Colonic mucosa (tissue), 4 donors: ENCODE results near the gene NT5C3A. TPM values are rescaled to one million over a fixed set of nuclear protein-coding genes. Genes with fewer than 3 reads are reported as not detected.

ENCODE experiments used
- DNase-seq: peaks from one replicate; pipeline ENCODE4 v3.0.0-alpha.2; 2020
- H3K27ac ChIP-seq: fragments of 200-600 bp; one replicate; pipeline ENCODE4 v1.8.0; 2021
- H3K27me3 ChIP-seq: fragments of 200-600 bp; one replicate; pipeline ENCODE4 v1.8.0; 2021
- H3K36me3 ChIP-seq: fragments of 200-600 bp; one replicate; pipeline ENCODE4 v1.8.0; 2021
- H3K4me1 ChIP-seq: fragments of 200-600 bp; one replicate; pipeline ENCODE4 v1.8.0; 2021; ENCODE audit warnings: mild to moderate bottlenecking
- H3K4me3 ChIP-seq: fragments of 200-600 bp; one replicate; pipeline ENCODE4 v1.8.0; 2021
- H3K9ac ChIP-seq, 2 donors: one replicate each; pipeline ENCODE4 v1.7.0; 2013; ENCODE audit warnings: control low read depth in 2 of 2, low read depth in 2 of 2, low read length in 2 of 2
- H3K9me3 ChIP-seq: fragments of 200-600 bp; one replicate; pipeline ENCODE4 v1.8.0; 2021
- intact Hi-C: fragments of 100-400 bp; cut with DNase I; formaldehyde crosslinking; loops from one replicate; pipeline ENCODE4 v1.14.1; 2022
- total RNA-seq, 2 donors: library from RNA; stranded (reverse); fragmentation: NEBNext Ultra II Directional in 1 of 2; extraction: Animal tissue kit (Norgen Biotek cat#: 25700) in 1 of 2; gene quantifications; one replicate each; pipeline ENCODE4 v1.2.1, GENCODE V29; 2021
- TF ChIP-seq, protein P1 (sequence below): fragments of 200-600 bp; IDR thresholded peaks from one replicate; pipeline ENCODE4 v1.8.0; 2022; ENCODE audit warnings: antibody characterized with exemption, mild to moderate bottlenecking
- donor health status: healthy.
- donor health status: DM: no; HTN: no; CAD: no.
- donor health status: DM: no; HTN: no; CAD: no.

Gene NT5C3A
- total RNA-seq, 2 donors from 2014 or later, result 53.9 to 104 TPM

DNA sequence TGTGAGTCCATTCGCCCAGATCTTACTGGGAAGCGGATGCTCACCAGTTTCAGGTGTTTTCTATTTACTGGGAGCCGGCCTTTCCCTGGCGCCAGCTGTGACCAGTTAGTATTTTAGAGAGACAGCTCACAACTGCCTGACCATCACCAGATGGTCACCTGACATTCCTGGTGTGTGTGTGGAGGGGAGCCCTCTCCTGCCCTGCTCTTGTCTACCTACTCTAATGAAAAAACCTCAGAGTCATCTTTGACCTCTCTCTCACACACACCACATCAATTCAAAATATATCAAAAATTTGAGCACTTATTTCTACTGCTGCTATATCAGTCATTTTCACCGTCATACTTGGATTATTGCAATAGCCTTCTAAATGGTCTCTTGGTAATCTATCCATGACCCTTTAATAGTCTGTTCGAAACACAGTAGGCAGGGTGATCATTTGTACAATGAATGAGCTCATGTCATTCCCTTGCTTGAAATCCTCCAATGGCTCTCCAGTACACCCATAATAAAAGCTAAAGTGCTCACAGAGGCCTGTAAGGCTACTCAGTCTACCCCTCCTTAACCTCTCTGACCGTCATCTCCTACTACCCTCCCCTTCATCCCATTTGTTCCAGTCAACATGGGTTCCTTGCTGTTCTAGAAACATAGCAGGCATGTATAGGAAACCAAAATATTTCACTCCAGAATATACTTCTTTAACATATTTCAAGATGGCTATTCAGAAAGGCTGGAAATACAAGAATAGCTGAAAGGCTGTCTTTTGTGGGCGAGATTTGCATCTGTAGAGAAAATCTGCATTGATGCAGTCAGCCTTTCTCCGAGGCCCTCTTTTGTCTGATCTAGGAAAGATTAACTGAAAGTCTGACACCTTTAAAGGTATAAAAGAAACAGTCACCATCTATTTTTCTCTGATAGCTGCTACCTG, 17.5 kb upstream of the NT5C3A start:
- H3K4me1 ChIP-seq, result no peaks in the 10 kb centered on the region
- no peak overlapping the region for H3K9ac ChIP-seq
- no peaks in the 10 kb centered on the region for H3K9me3 ChIP-seq
- intact Hi-C loops, result no loop called here
- no peaks in the 10 kb centered on the region for H3K36me3 ChIP-seq
- no peak overlapping the region for H3K4me3 ChIP-seq
- no peak for DNase-seq
- no peak overlapping the region for H3K27ac ChIP-seq
- TF ChIP-seq, protein P1, sequence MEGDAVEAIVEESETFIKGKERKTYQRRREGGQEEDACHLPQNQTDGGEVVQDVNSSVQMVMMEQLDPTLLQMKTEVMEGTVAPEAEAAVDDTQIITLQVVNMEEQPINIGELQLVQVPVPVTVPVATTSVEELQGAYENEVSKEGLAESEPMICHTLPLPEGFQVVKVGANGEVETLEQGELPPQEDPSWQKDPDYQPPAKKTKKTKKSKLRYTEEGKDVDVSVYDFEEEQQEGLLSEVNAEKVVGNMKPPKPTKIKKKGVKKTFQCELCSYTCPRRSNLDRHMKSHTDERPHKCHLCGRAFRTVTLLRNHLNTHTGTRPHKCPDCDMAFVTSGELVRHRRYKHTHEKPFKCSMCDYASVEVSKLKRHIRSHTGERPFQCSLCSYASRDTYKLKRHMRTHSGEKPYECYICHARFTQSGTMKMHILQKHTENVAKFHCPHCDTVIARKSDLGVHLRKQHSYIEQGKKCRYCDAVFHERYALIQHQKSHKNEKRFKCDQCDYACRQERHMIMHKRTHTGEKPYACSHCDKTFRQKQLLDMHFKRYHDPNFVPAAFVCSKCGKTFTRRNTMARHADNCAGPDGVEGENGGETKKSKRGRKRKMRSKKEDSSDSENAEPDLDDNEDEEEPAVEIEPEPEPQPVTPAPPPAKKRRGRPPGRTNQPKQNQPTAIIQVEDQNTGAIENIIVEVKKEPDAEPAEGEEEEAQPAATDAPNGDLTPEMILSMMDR, result no peak
- H3K27me3 ChIP-seq, result no peaks in the 10 kb centered on the region

DNA sequence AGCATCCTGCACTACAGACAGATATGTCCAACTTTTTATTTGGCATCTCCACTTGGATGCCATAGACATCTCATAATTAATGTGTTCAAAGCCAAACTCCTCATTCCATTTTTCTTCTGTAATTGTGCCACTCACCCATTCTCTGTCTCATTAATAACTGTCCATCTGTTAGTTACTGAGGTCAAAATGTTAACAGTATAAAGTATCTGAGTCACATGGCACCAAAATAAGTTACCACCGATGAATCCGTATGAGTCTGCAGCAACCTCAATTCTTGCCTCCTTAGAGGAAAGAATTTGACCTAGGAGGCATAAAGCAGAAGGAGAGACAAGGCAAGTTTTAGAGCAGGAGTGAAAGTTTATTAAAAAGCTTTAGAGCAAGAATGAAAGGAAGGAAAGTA, 16.5 kb upstream of the NT5C3A start:
- TF ChIP-seq, protein P1, result no peak
- no peaks in the 10 kb centered on the region for H3K27me3 ChIP-seq
- H3K4me1 ChIP-seq, result no peaks in the 10 kb centered on the region
- no peak overlapping the region for H3K9ac ChIP-seq
- intact Hi-C loops, result no loop called here
- DNase-seq, result no peak
- H3K9me3 ChIP-seq, result no peaks in the 10 kb centered on the region
- no peak overlapping the region for H3K27ac ChIP-seq
- no peak overlapping the region for H3K4me3 ChIP-seq
- no peaks in the 10 kb centered on the region for H3K36me3 ChIP-seq

DNA sequence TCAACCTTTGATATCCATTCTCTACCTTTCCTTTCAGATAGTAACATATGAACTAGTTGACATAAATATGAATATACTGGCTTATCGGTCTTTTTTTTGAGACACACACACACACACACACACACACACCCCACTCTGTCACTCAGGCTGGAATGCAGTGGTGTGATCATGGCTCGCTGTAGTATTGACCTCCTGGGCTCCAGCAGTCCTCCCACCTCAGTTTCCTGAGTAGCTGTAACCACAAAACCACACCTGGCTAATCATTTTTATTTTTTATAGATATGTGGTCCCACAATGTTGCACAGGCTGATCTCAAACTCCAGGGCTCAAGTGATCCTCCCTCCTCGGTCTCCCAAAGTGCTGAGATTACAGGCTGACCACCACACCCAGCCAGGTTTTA, 14.2 kb upstream of the NT5C3A start:
- no peaks in the 10 kb centered on the region for H3K27me3 ChIP-seq
- no peak overlapping the region for H3K9ac ChIP-seq
- no peak overlapping the region for H3K4me3 ChIP-seq
- H3K36me3 ChIP-seq, result no peaks in the 10 kb centered on the region
- no peaks in the 10 kb centered on the region for H3K9me3 ChIP-seq
- intact Hi-C loops, result no loop called here
- no peaks in the 10 kb centered on the region for H3K4me1 ChIP-seq
- TF ChIP-seq, protein P1, result no peak
- DNase-seq, result no peak
- H3K27ac ChIP-seq, result no peak overlapping the region

DNA sequence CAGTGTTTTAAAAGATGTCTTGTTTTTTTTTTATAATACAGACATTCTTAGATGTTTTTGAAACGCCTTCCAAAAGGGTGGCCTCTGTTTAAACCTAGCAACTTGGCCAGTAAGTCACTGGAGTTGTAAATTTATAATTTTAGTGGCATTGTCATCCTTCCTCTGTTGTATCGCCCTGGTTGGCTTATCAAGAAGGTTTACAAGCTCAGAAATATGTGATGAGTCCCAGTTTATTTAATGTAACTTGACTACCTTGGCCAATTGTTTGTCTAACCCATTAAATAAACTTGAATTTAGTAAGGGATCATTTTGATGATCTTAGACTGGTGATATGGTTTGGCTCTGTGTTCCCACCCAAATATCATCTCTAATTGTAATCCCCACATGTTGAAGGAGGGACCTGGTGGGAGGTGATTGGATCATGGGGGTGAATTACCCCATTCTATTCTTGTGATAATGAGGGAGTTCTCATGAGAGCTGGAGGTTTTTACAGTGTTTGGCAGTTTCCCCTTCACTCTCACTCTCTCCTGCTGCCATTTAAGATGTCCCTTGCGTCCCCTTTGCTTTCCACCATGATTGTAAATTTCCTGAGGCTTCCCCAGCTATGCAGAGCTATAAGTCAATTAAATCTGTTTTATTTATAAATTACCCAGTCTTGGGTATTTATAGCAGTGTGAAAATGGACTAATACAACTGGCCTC, 13.4 kb upstream of the NT5C3A start:
- TF ChIP-seq, protein P1, result no peak
- DNase-seq, result no peak
- H3K27me3 ChIP-seq, result no peaks in the 10 kb centered on the region
- H3K9me3 ChIP-seq, result no peaks in the 10 kb centered on the region
- intact Hi-C loops, result no loop called here
- no peak overlapping the region for H3K9ac ChIP-seq
- H3K4me1 ChIP-seq, result no peaks in the 10 kb centered on the region
- no peak overlapping the region for H3K27ac ChIP-seq
- no peaks in the 10 kb centered on the region for H3K36me3 ChIP-seq
- no peak overlapping the region for H3K4me3 ChIP-seq

DNA sequence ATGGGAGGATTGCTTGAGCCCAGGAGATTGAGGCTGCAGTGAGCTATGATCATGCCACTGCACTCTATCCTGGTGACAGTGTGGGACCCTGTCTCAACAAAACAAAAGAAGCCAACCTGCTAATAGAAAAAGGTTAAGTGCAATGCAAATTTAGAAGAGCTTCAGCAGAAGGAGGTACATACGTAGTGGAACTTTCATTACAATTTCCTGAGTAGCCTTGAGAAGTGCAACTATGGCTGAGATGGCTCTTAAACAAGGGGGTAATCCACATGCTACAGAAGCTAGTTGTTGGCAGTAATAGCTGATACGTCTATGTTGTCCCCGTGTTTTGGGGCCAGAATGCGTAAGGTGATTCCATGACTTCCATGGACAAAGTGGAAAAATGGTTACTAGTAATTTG, 10.7 kb upstream of the NT5C3A start:
- intact Hi-C loops, result no loop called here
- DNase-seq, result no peak
- H3K4me1 ChIP-seq, result no peaks in the 10 kb centered on the region
- H3K36me3 ChIP-seq, result no peaks in the 10 kb centered on the region
- H3K9me3 ChIP-seq, result no peaks in the 10 kb centered on the region
- no peak overlapping the region for H3K4me3 ChIP-seq
- TF ChIP-seq, protein P1, result no peak
- H3K9ac ChIP-seq, result no peak overlapping the region
- H3K27ac ChIP-seq, result no peak overlapping the region
- H3K27me3 ChIP-seq, result no peaks in the 10 kb centered on the region
